Natural killer cell treated with Interleukin-12 subunit alpha and Interleukin-12 subunit beta and Interleukin-15 and Interleukin-18, amount 100 ng/mL, for 72 hours (primary cell): ENCODE data around the gene TSPAN31. TPM values are rescaled to one million over a fixed set of nuclear protein-coding genes. Genes with fewer than 3 reads are reported as not detected.
A peak's percentile ranks its signal among the peaks of the same experiment; 100 is the strongest.

Experiments
- ATAC-seq, 2 donors: fragments of 150-1000 bp; cut with Tn5 transposase in 1 of 2; sonication (Bioruptor Pico), chemical (Tn5 transposase) in 1 of 2; 2 replicates each; pipeline ENCODE4 v1.10.0; 2021
- DNase-seq: peaks from one replicate; pipeline ENCODE4 v3.0.0; 2022; ENCODE audit warnings: low spot score
- H3K27ac Mint-ChIP-seq, 2 donors: 1 replicate in 1 of 2; 2 replicates in 1 of 2; pipeline ENCODE4 v1.8.0; 2022; ENCODE audit warnings: mixed read lengths in 2 of 2, mild to moderate bottlenecking in 1 of 2, moderate library complexity in 1 of 2
- H3K27me3 Mint-ChIP-seq, 2 donors: 1 replicate in 1 of 2; 2 replicates in 1 of 2; pipeline ENCODE4 v1.8.0; 2022; ENCODE audit warnings: mixed read lengths in 2 of 2
- H3K36me3 Mint-ChIP-seq: one replicate; pipeline ENCODE4 v1.8.0; 2022; ENCODE audit warnings: mixed read lengths
- H3K4me1 Mint-ChIP-seq, 2 donors: 1 replicate in 1 of 2; 2 replicates in 1 of 2; pipeline ENCODE4 v1.8.0; 2022; ENCODE audit warnings: low read depth in 2 of 2, mixed read lengths in 2 of 2, mild to moderate bottlenecking in 1 of 2
- H3K4me3 Mint-ChIP-seq: one replicate; pipeline ENCODE4 v1.8.0; 2022; ENCODE audit warnings: mixed read lengths
- H3K9me3 Mint-ChIP-seq: 2 replicates; pipeline ENCODE4 v1.8.0; 2022; ENCODE audit warnings: mixed read lengths
- total RNA-seq, 2 donors: library from RNA; stranded (reverse); gene quantifications; one replicate each; pipeline ENCODE4 v1.2.3, GENCODE V29; 2022

TSPAN31 gene
- total RNA-seq, 2 donors from 2014 or later, result 14.4 to 34.9 TPM

DNA sequence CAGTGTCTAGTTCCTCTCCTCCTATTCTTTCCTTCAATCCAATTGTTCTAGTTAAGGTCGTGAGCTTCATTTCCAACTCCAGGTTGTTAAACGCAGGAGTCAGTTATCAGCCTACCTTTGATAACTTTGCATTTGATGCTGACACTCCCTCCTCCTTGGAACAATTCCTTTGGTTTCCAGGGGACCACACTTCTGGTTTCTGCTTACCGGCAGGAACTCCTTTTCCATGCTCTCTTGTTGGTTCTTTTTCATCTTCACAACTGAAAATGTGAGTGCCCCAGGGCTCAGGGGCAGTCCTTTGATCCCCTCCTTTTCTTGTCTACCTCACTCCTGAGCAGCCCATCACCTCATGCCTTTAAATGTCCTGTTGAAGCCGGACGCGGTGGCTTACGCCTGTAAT lies 32.5 kb downstream of the TSPAN31 start:
- no peaks in the 10 kb centered on the region for H3K27me3 Mint-ChIP-seq
- H3K9me3 Mint-ChIP-seq, result no peaks in the 10 kb centered on the region
- H3K36me3 Mint-ChIP-seq, result no peaks in the 10 kb centered on the region
- DNase-seq, result no peak
- H3K27ac Mint-ChIP-seq, result peak overlapping the region in 1 of 2 donors; percentile 22
- no peak for ATAC-seq
- peaks cover 24 to 31% of the 10 kb centered on the region in 2 donors for H3K4me1 Mint-ChIP-seq
- H3K4me3 Mint-ChIP-seq, result no peak overlapping the region

DNA sequence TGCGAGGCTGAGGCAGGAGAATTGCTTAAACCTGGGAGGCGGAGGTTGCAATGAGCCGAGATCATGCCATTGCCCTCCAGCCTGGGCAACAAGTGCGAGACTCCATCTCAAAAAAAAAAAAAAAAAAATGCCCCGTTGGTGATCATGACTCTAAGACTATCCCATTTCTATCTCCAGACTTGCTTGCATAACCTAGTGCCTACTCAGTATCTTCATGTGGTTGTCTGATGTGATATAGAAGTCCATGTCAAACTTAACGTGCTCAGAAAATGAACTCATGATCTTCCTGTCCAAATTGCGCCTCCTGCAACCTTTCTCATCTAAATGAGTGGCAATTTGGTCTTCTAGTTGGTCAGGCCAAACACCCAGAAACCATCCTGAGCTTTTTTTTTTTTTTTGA lies 33.1 kb downstream of the TSPAN31 start:
- peaks cover 27 to 34% of the 10 kb centered on the region in 2 donors for H3K4me1 Mint-ChIP-seq
- no peaks in the 10 kb centered on the region for H3K9me3 Mint-ChIP-seq
- H3K27ac Mint-ChIP-seq, result no peak overlapping the region
- ATAC-seq, result no peak
- H3K36me3 Mint-ChIP-seq, result peaks cover 2% of the 10 kb centered on the region
- H3K27me3 Mint-ChIP-seq, result no peaks in the 10 kb centered on the region
- no peak overlapping the region for H3K4me3 Mint-ChIP-seq
- DNase-seq, result no peak

DNA sequence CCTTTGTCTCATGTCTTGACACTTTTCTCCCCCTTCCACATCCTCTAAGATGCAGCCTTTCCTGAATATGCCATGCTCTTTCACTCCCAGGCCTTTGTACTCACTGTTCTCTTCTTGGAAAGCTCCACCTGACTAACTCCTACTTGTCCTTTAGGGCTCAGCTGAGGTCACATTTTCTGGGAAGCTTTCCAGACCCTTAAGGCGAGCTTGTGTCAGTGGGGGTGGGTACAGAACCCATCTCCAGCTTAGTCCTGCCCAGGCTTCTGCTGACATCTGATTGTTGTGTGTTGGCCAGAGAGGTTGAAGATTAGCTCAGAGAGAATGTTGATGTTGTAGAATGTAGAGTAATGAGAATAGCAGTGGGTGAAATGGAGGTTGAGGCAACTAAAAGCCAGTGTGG lies 34.9 kb downstream of the TSPAN31 start:
- ATAC-seq (no peak), DNase-seq (no peak)
- H3K4me1 Mint-ChIP-seq, result peaks cover 33 to 41% of the 10 kb centered on the region in 2 donors
- H3K4me3 Mint-ChIP-seq, result no peak overlapping the region
- no peaks in the 10 kb centered on the region for H3K27me3 Mint-ChIP-seq
- H3K27ac Mint-ChIP-seq, result peak overlapping the region in 1 of 2 donors; percentile 30
- H3K36me3 Mint-ChIP-seq, result peaks cover 10% of the 10 kb centered on the region
- H3K9me3 Mint-ChIP-seq, result no peaks in the 10 kb centered on the region

DNA sequence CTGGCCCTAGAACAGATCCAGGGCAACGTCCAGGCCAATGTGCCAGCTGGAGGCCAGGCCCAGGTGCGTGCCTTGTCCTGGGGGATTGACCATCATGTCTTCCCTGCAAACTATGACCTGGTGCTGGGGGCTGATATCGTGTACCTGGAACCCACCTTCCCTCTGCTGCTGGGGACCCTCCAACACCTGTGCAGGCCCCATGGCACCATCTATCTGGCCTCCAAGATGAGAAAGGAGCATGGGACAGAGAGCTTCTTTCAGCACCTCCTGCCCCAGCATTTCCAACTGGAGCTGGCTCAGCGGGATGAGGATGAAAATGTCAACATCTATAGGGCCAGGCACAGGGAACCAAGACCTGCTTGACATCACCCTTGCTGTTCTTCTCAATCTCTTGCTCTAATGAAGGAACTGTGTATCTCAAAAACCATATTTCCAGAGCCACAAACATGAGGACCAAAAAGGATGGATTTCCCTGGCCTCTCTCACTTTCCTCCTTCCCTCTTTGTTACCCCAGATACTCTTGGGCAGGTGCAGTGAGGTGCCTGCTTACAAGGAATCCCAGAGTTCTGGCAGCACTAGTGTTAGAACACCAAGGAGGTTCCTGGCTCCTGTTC lies 35.6 kb downstream of the TSPAN31 start:
- DNase-seq (no peak), ATAC-seq (no peak)
- H3K4me1 Mint-ChIP-seq, result peaks cover 33 to 41% of the 10 kb centered on the region in 2 donors
- no peak overlapping the region for H3K27ac Mint-ChIP-seq
- H3K9me3 Mint-ChIP-seq, result no peaks in the 10 kb centered on the region
- no peak overlapping the region for H3K4me3 Mint-ChIP-seq
- H3K36me3 Mint-ChIP-seq, result peaks cover 10% of the 10 kb centered on the region
- H3K27me3 Mint-ChIP-seq, result no peaks in the 10 kb centered on the region

DNA sequence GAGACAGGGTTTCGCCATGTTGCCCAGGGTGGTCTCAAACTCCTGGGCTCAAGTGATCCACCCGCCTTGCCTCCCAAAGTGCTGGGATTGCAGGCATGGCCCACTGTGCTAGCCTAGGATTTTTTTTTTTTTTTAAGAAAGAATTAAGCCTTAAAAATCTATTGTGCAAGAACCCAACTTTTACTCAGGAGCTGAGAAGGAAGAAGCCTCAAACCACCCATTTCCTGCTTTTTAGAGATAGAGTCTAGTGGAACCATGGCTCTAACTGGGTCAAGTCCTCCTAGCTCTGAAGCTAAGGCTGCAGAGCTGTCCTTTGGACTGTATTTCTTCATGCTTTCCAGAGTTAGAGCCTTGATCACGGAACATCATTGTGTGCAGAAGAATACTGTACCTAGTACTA lies 36.4 kb downstream of the TSPAN31 start:
- ATAC-seq (no peak), DNase-seq (no peak)
- Mint-ChIP-seq H3K27me3 (no peaks in the 10 kb centered on the region), H3K27ac (peak overlapping the region; percentile 81 to 94), H3K4me1 (peaks cover 30 to 36% of the 10 kb centered on the region in 2 donors), H3K36me3 (peaks cover 12% of the 10 kb centered on the region), H3K9me3 (no peaks in the 10 kb centered on the region), H3K4me3 (peak overlapping the region; percentile 98)

- H3K36me3 Mint-ChIP-seq, result peaks cover 17% of the 10 kb centered on the region
- peaks cover 34 to 35% of the 10 kb centered on the region in 2 donors for H3K4me1 Mint-ChIP-seq
- ATAC-seq (no peak), DNase-seq (no peak)
- peak overlapping the region; percentile 81 to 94 for H3K27ac Mint-ChIP-seq
- H3K27me3 Mint-ChIP-seq, result no peaks in the 10 kb centered on the region
- H3K4me3 Mint-ChIP-seq, result peak overlapping the region; percentile 98
- H3K9me3 Mint-ChIP-seq, result no peaks in the 10 kb centered on the region
Measured at GRCh38 chr12:57781801-57782200, 37.0 kb downstream of the TSPAN31 start.

DNA sequence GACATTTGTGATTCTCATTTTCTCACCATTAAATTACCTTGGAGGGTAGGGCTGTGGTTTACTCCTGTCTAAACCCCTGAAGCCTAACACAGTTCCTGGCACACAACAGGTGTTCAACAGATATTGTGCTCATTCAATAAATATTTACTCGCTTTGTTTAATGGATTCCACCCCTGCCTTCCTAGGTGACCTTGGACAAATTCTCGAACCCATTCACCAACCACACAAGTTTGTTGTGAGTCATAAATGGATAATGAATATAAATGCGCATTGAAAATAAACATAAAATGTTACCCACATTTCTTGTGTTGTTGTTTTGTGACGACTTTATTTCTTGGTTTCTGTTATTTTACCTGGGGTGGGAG lies 37.4 kb downstream of the TSPAN31 start:
- ATAC-seq (no peak), DNase-seq (no peak)
- no peaks in the 10 kb centered on the region for H3K27me3 Mint-ChIP-seq
- H3K4me1 Mint-ChIP-seq, result peaks cover 34 to 35% of the 10 kb centered on the region in 2 donors
- no peaks in the 10 kb centered on the region for H3K9me3 Mint-ChIP-seq
- peak overlapping the region; percentile 98 for H3K4me3 Mint-ChIP-seq
- H3K36me3 Mint-ChIP-seq, result peaks cover 17% of the 10 kb centered on the region
- peak overlapping the region; percentile 81 to 94 for H3K27ac Mint-ChIP-seq

DNA sequence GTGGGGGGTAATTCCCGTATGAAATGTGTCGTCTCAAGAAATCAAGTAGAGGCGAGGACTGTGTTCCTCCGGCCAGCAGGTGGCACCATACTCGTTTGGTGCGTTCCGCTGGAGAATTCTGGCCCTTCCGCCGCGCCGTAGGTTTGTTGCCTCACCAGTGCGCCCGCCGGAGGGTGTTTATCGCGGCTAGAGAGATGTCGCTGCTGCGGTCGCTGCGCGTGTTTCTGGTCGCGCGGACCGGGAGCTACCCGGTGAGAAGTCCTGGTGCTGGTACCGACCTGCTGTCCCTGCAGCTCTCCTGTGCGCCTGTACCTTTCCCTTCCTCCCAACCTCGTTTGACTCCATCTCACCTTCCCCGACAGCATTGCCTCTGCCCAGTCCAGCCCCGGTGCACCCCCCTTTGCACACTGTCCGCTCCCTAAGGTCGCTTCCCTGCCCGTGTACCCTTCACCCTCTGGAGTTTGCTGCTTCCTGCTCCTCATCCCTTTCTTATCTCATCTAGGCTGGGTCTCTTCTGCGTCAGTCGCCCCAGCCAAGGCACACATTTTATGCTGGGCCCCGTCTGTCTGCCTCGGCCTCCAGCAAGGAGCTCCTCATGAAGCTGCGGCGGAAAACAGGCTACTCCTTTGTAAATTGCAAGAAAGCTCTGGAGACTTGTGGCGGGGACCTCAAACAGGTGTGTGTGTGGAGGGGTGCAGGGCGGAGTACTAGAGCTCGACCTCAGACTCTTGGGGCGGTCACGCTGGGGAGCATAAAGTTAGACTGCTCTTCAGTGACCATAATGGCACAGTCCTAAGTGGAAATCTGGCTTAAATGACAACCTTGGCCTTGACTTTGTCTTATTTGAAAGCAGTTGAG lies 38.0 kb downstream of the TSPAN31 start, which contains the start of gene TSFM:
Gene TSFM, plus strand, starts transcription at position 180 of the 858 bp plus-strand sequence. Its CDS starts 15 bp downstream, at position 195.
- DNase-seq, result peak; percentile 95
- peak within 1 kb of the TSS; percentile 81 to 94 for H3K27ac Mint-ChIP-seq
- H3K4me3 Mint-ChIP-seq, result peak within 1 kb of the TSS; percentile 98
- H3K4me1 Mint-ChIP-seq, result peaks cover 34 to 35% of the 10 kb centered on the region in 2 donors
- H3K27me3 Mint-ChIP-seq, result no peaks in the 10 kb centered on the region
- peak; percentile 91 to 92 for ATAC-seq
- H3K9me3 Mint-ChIP-seq, result no peaks in the 10 kb centered on the region
- peaks cover 17% of the 10 kb centered on the region for H3K36me3 Mint-ChIP-seq

- Mint-ChIP-seq H3K27ac (peak overlapping the region; percentile 81 to 94), H3K4me1 (peaks cover 34 to 35% of the 10 kb centered on the region in 2 donors), H3K36me3 (peaks cover 17% of the 10 kb centered on the region), H3K27me3 (no peaks in the 10 kb centered on the region), H3K9me3 (no peaks in the 10 kb centered on the region), H3K4me3 (peak overlapping the region; percentile 98)
- DNase-seq, result no peak
- ATAC-seq, result no peak
Measured at GRCh38 chr12:57783466-57783801, 38.6 kb downstream of the TSPAN31 start.

DNA sequence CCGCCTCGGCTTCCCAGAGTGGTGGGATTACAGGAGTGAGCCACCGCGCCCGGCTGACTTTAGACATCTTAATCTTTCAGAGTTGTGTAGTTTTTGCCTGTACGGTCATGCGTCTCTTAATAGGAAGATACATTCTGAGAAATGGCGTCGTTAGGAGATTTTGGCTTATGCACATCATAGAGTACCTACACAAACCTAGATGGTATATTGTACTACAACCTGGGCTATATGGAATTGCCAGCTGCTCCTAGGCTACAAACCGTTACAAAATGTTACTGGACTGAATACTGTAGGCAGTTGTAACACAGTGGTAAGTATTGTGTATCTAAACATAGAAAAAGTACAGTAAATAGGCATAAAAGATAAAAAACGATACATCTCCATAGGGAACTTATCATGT lies 39.0 kb downstream of the TSPAN31 start:
- H3K36me3 Mint-ChIP-seq, result peaks cover 17% of the 10 kb centered on the region
- peaks cover 34 to 35% of the 10 kb centered on the region in 2 donors for H3K4me1 Mint-ChIP-seq
- peak overlapping the region; percentile 36 to 94 for H3K27ac Mint-ChIP-seq
- ATAC-seq, result no peak
- no peak for DNase-seq
- H3K9me3 Mint-ChIP-seq, result no peaks in the 10 kb centered on the region
- peak overlapping the region; percentile 98 for H3K4me3 Mint-ChIP-seq
- H3K27me3 Mint-ChIP-seq, result no peaks in the 10 kb centered on the region

GRCh38 chr12:57793920-57794319 lies 49.1 kb downstream of the TSPAN31 start:
- Mint-ChIP-seq H3K36me3 (peaks cover 30% of the 10 kb centered on the region), H3K4me1 (peaks cover 14 to 20% of the 10 kb centered on the region in 2 donors), H3K27ac (peak overlapping the region; percentile 78 to 93), H3K27me3 (no peaks in the 10 kb centered on the region), H3K4me3 (peak overlapping the region; percentile 59), H3K9me3 (no peaks in the 10 kb centered on the region)
- ATAC-seq (peak; percentile 62 to 84), DNase-seq (no peak)

DNA sequence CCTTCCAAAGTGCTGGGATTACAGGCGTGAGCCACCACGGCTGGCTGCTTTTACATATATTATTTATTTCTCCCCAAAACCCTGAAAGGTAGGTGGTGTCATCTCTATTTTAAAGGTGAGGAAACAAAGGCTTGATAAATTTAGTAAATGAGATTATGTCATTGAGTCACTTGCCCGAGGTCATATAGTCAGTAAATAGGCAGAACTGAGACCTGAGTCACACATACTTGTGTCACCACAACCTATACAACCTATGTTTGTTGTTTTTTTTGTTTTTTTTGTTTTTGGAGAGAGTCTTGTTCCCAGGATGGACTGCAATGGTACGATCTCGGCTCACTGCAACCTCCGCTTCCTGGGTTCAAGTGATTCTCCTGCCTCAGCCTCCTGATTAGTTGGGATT lies 50.5 kb downstream of the TSPAN31 start:
- H3K4me1 Mint-ChIP-seq, result peaks cover 14 to 20% of the 10 kb centered on the region in 2 donors

GRCh38 chr12:57796996-57797395 lies 52.2 kb downstream of the TSPAN31 start:
- no peak for ATAC-seq
- H3K4me1 Mint-ChIP-seq, result peaks cover 14 to 20% of the 10 kb centered on the region in 2 donors
- no peaks in the 10 kb centered on the region for H3K27me3 Mint-ChIP-seq
- no peaks in the 10 kb centered on the region for H3K9me3 Mint-ChIP-seq
- H3K36me3 Mint-ChIP-seq, result peaks cover 37% of the 10 kb centered on the region
- no peak overlapping the region for H3K4me3 Mint-ChIP-seq
- DNase-seq, result no peak
- H3K27ac Mint-ChIP-seq, result peak overlapping the region in 1 of 2 donors; percentile 26

More for the DNA sequence above, 50.5 kb downstream of the TSPAN31 start:
- ATAC-seq (peak in 1 of 2 donors; percentile 43), DNase-seq (no peak)
- H3K4me3 Mint-ChIP-seq, result peak overlapping the region; percentile 36
- H3K27me3 Mint-ChIP-seq, result no peaks in the 10 kb centered on the region
- H3K27ac Mint-ChIP-seq, result peak overlapping the region in 1 of 2 donors; percentile 87
- peaks cover 37% of the 10 kb centered on the region for H3K36me3 Mint-ChIP-seq
- no peaks in the 10 kb centered on the region for H3K9me3 Mint-ChIP-seq

DNA sequence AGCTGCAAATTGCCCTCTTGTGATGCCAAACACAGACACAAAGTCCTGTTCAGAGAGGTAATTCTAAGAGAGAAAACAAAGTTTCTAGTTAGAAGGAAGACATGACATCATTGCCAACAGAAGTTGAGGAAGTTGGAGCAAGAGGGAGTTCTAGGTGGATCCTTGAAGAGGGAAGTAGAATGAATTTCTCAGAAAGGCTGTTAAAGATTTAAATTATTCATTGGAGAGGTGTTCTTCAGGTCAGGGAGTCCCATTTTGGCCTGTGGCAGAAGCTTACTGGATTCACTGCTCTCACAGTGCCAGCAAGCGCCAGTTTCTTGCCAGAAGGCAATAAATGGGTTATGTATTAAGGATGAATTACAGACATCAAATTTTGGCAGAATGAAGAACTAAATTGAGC lies 53.1 kb downstream of the TSPAN31 start:
- H3K27ac Mint-ChIP-seq, result peak overlapping the region in 1 of 2 donors; percentile 26
- H3K27me3 Mint-ChIP-seq, result no peaks in the 10 kb centered on the region
- peaks cover 11 to 23% of the 10 kb centered on the region in 2 donors for H3K4me1 Mint-ChIP-seq
- DNase-seq, result no peak
- no peaks in the 10 kb centered on the region for H3K9me3 Mint-ChIP-seq
- no peak overlapping the region for H3K4me3 Mint-ChIP-seq
- H3K36me3 Mint-ChIP-seq, result peaks cover 34% of the 10 kb centered on the region
- no peak for ATAC-seq
